ENCODE data around the gene ZNF227. TPM values are rescaled to one million over a fixed set of nuclear protein-coding genes. Genes with fewer than 3 reads are reported as not detected.
"Not testable (repeated sequence)": the region's sequence is repeated elsewhere in the genome, so short reads cannot be mapped to it uniquely, and the experiment has no call there.

Gene ZNF227
- total RNA-seq, 1 donor from 2014 or later: 45.0 TPM

DNA sequence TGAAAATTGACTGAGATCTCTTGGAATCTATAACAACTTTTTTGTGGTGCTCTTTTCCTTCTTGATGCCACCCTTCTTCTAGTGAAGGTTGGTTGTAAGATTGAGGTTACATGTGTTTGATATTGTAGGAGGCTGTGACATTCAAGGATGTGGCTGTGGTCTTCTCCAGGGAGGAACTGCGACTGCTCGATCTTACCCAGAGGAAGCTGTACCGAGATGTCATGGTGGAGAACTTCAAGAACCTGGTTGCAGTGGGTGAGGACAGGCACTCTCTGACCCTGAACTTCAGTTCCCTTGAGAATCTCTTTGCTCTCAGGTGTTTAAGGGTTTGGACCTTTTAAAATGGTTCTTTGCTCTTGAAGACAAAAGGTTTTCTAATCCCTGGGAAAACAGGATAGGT, 16.0 kb downstream of the ZNF227 start:
- Histone ChIP-seq H3K27me3 (no peaks in the 10 kb centered on the region), H4K20me1 (ENCODE audit: low read depth) (no peaks in the 10 kb centered on the region), H3K4me3 (no peak overlapping the region), H3K4me2 (no peak overlapping the region), H3F3A (ENCODE audit: low read depth) (no peaks in the 10 kb centered on the region), H3K36me3 (peaks cover 15% of the 10 kb centered on the region), H3K9me3 (ENCODE audit: low read depth) (peaks cover 4% of the 10 kb centered on the region), H2AFZ (replicated peaks) (no peak overlapping the region), H3K4me1 (no peaks in the 10 kb centered on the region), H3K79me2 (ENCODE audit: low read depth) (no peaks in the 10 kb centered on the region), H3K9ac (no peak overlapping the region), H3K27ac (no peak overlapping the region)
- no peak for DNase-seq (ENCODE audit: low spot score)
- Mint-ChIP-seq H3K27ac (no peak overlapping the region), H3K36me3 (peaks cover 64% of the 10 kb centered on the region), H3K4me1 (no peaks in the 10 kb centered on the region), H3K4me3 (no peak overlapping the region), H3K9me3 (peaks cover 45% of the 10 kb centered on the region), H3K27me3 (ENCODE audit: insufficient read depth, low read depth) (no peaks in the 10 kb centered on the region)
- TF ChIP-seq EZH2 (IDR thresholded peaks at IDR 0.05) (no peak), CTCF (IDR thresholded peaks at IDR 0.05) (no peak), EZH2phosphoT487 (IDR thresholded peaks at IDR 0.05) (no peak)

- H3K27me3 Mint-ChIP-seq (ENCODE audit: insufficient read depth, low read depth): no peaks in the 10 kb centered on the region
- H3F3A ChIP-seq (ENCODE audit: low read depth): no peaks in the 10 kb centered on the region
- no peaks in the 10 kb centered on the region for H3K27me3 ChIP-seq
- peaks cover 39% of the 10 kb centered on the region for H3K36me3 ChIP-seq
- no peak for TF ChIP-seq CTCF (IDR thresholded peaks at IDR 0.05)
- TF ChIP-seq EZH2 (IDR thresholded peaks at IDR 0.05): no peak
- TF ChIP-seq EZH2phosphoT487 (IDR thresholded peaks at IDR 0.05): no peak
- no peak overlapping the region for H3K4me3 ChIP-seq
- no peaks in the 10 kb centered on the region for H4K20me1 ChIP-seq (ENCODE audit: low read depth)
- peaks cover 79% of the 10 kb centered on the region for H3K36me3 Mint-ChIP-seq
- H3K27ac Mint-ChIP-seq: no peak overlapping the region
- H3K79me2 ChIP-seq (ENCODE audit: low read depth): no peaks in the 10 kb centered on the region
- no peak overlapping the region for H3K27ac ChIP-seq
- H3K4me1 Mint-ChIP-seq: no peaks in the 10 kb centered on the region
- no peak overlapping the region for H2AFZ ChIP-seq (replicated peaks)
- no peaks in the 10 kb centered on the region for H3K4me1 ChIP-seq
- H3K9ac ChIP-seq: no peak overlapping the region
- H3K4me3 Mint-ChIP-seq: no peak overlapping the region
- H3K9me3 ChIP-seq (ENCODE audit: low read depth): no peaks in the 10 kb centered on the region
- no peak overlapping the region for H3K4me2 ChIP-seq
- peaks cover 41% of the 10 kb centered on the region for H3K9me3 Mint-ChIP-seq
- DNase-seq (ENCODE audit: low spot score): no peak
These were observed 20.5 kb downstream of the ZNF227 start for GRCh38 chr19:44232867-44233266.

GRCh38 chr19:44236384-44236783, 24.1 kb downstream of the ZNF227 start:
- Histone ChIP-seq H4K20me1 (ENCODE audit: low read depth) (no peaks in the 10 kb centered on the region), H2AFZ (replicated peaks) (no peak overlapping the region), H3K27ac (no peak overlapping the region), H3F3A (ENCODE audit: low read depth) (no peaks in the 10 kb centered on the region), H3K4me2 (no peak overlapping the region), H3K4me1 (no peaks in the 10 kb centered on the region), H3K79me2 (ENCODE audit: low read depth) (no peaks in the 10 kb centered on the region), H3K27me3 (no peaks in the 10 kb centered on the region), H3K9me3 (ENCODE audit: low read depth) (no peaks in the 10 kb centered on the region), H3K9ac (no peak overlapping the region), H3K4me3 (no peak overlapping the region), H3K36me3 (peaks cover 30% of the 10 kb centered on the region)
- no peaks in the 10 kb centered on the region for H3K27me3 Mint-ChIP-seq (ENCODE audit: insufficient read depth, low read depth)
- no peak overlapping the region for H3K4me3 Mint-ChIP-seq
- DNase-seq (ENCODE audit: low spot score): no peak
- peaks cover 31% of the 10 kb centered on the region for H3K9me3 Mint-ChIP-seq
- H3K27ac Mint-ChIP-seq: no peak overlapping the region
- no peaks in the 10 kb centered on the region for H3K4me1 Mint-ChIP-seq
- H3K36me3 Mint-ChIP-seq: peaks cover 68% of the 10 kb centered on the region
- no peak for TF ChIP-seq EZH2 (IDR thresholded peaks at IDR 0.05)
- TF ChIP-seq CTCF (IDR thresholded peaks at IDR 0.05): no peak
- no peak for TF ChIP-seq EZH2phosphoT487 (IDR thresholded peaks at IDR 0.05)

- not testable (repeated sequence) for H3F3A ChIP-seq (ENCODE audit: low read depth); H3K27me3 ChIP-seq; H3K4me2 ChIP-seq; H3K4me1 ChIP-seq; H3K36me3 ChIP-seq; H3K27ac ChIP-seq; H2AFZ ChIP-seq (replicated peaks); DNase-seq (ENCODE audit: low spot score); H3K79me2 ChIP-seq (ENCODE audit: low read depth); H3K27ac Mint-ChIP-seq; H3K4me3 ChIP-seq; H3K9ac ChIP-seq; H3K27me3 Mint-ChIP-seq (ENCODE audit: insufficient read depth, low read depth); H4K20me1 ChIP-seq (ENCODE audit: low read depth); H3K4me3 Mint-ChIP-seq; H3K4me1 Mint-ChIP-seq
- peaks cover 31% of the 10 kb centered on the region for H3K9me3 ChIP-seq (ENCODE audit: low read depth)
- H3K9me3 Mint-ChIP-seq: peaks cover 87% of the 10 kb centered on the region
- H3K36me3 Mint-ChIP-seq: peaks cover 29% of the 10 kb centered on the region
These were observed 40.0 kb downstream of the ZNF227 start for GRCh38 chr19:44252332-44252731.

DNA sequence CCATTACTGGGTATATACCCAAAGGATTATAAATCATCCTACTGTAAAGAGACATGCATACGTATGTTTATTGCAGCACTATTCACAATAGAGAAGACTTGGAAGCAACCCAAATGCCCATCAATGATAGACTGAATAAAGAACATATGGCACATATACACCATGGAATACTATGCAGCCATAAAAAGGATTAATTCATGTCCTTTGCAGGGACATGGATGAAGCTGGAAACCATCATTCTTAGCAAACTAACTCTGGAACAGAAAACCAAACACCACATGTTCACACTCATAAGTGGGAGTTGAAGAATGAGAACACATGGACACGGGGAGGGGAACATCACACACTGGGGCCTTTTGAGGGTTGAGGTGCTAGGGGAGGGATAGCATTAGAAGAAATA, 41.1 kb downstream of the ZNF227 start:
- DNase-seq (ENCODE audit: low spot score); H2AFZ ChIP-seq (replicated peaks); H3K27me3 Mint-ChIP-seq (ENCODE audit: insufficient read depth, low read depth); H3K4me2 ChIP-seq; H3K4me1 ChIP-seq; H3K27ac Mint-ChIP-seq; H3K36me3 ChIP-seq; H4K20me1 ChIP-seq (ENCODE audit: low read depth); H3K27ac ChIP-seq; H3K79me2 ChIP-seq (ENCODE audit: low read depth); H3F3A ChIP-seq (ENCODE audit: low read depth); H3K4me3 Mint-ChIP-seq; H3K27me3 ChIP-seq; H3K4me1 Mint-ChIP-seq; H3K4me3 ChIP-seq; H3K9ac ChIP-seq: not testable (repeated sequence)
- H3K9me3 Mint-ChIP-seq: peaks cover 90% of the 10 kb centered on the region
- H3K9me3 ChIP-seq (ENCODE audit: low read depth): peaks cover 31% of the 10 kb centered on the region
- peaks cover 26% of the 10 kb centered on the region for H3K36me3 Mint-ChIP-seq

All from neural progenitor cell (in vitro differentiated cells).